ENCODE results near the gene PREX1.
A peak's percentile ranks its signal among the peaks of the same experiment; 100 is the strongest.

PREX1 gene

GRCh38 chr20:48807586-48808381 lies 20.0 kb downstream of the PREX1 start:
- DNase-seq, result peak; percentile 68 to 69

- no peak for DNase-seq
These were observed 20.7 kb downstream of the PREX1 start for GRCh38 chr20:48807051-48807450.

GRCh38 chr20:48805716-48806115 lies 22.1 kb downstream of the PREX1 start:
- no peak for DNase-seq

GRCh38 chr20:48805286-48805685 lies 22.5 kb downstream of the PREX1 start:
- no peak for DNase-seq

GRCh38 chr20:48804300-48804980 lies 23.4 kb downstream of the PREX1 start:
- no peak for DNase-seq

- DNase-seq, result no peak
These were observed 24.4 kb downstream of the PREX1 start for GRCh38 chr20:48803176-48804053.

- no peak for DNase-seq
These were observed 25.2 kb downstream of the PREX1 start for GRCh38 chr20:48802647-48803046.

- no peak for DNase-seq
These were observed 25.6 kb downstream of the PREX1 start for GRCh38 chr20:48802216-48802615.

GRCh38 chr20:48801197-48801596 lies 26.6 kb downstream of the PREX1 start:
- no peak for DNase-seq

- DNase-seq, result no peak
These were observed 27.6 kb downstream of the PREX1 start for GRCh38 chr20:48800177-48800576.

- DNase-seq, result no peak
These were observed 28.3 kb downstream of the PREX1 start for GRCh38 chr20:48799328-48800105.

GRCh38 chr20:48797850-48798747 lies 29.7 kb downstream of the PREX1 start:
- no peak for DNase-seq

- peak; percentile 86 to 92 for DNase-seq
These were observed 30.4 kb downstream of the PREX1 start for GRCh38 chr20:48797275-48797825.

- DNase-seq, result no peak
These were observed 32.1 kb downstream of the PREX1 start for GRCh38 chr20:48795732-48796131.

- DNase-seq, result no peak
These were observed 32.9 kb downstream of the PREX1 start for GRCh38 chr20:48794816-48795457.

GRCh38 chr20:48794360-48794759 lies 33.4 kb downstream of the PREX1 start:
- DNase-seq, result peak in 1 of 2 donors; percentile 56

- DNase-seq, result no peak
These were observed 34.0 kb downstream of the PREX1 start for GRCh38 chr20:48793776-48794175.

- DNase-seq, result no peak
These were observed 36.1 kb downstream of the PREX1 start for GRCh38 chr20:48791666-48792071.

- DNase-seq, result no peak
These were observed 36.8 kb downstream of the PREX1 start for GRCh38 chr20:48791014-48791413.

GRCh38 chr20:48790473-48791003 lies 37.3 kb downstream of the PREX1 start:
- no peak for DNase-seq

Measured in hippocampal formation (tissue), 2 donors.